ENCODE measurements around the gene RPL27.
A peak's percentile ranks its signal among the peaks of the same experiment; 100 is the strongest.

RPL27 gene

GRCh38 chr17:43021741-43022512 lies 23.7 kb downstream of the RPL27 start, which contains the start of gene VAT1:
VAT1 (minus strand) TSS chr17:43022385; CDS start chr17:43022322, 63 bp downstream.
- Histone ChIP-seq H3K27ac (ENCODE audit: low read depth, low read length) (no peak within 1 kb of the TSS), H3K79me2 (ENCODE audit: insufficient read depth, low read length) (no peaks in the 10 kb centered on the region), H3K9me2 (replicated peaks; ENCODE audit: insufficient read depth, low read length) (no peaks in the 10 kb centered on the region), H3K36me3 (ENCODE audit: low read length) (no peaks in the 10 kb centered on the region), H3K9me3 (ENCODE audit: insufficient read depth, low read length) (no peaks in the 10 kb centered on the region), H4K20me1 (ENCODE audit: low read depth, low read length) (no peaks in the 10 kb centered on the region), H3K9ac (ENCODE audit: low read length) (peak within 1 kb of the TSS; percentile 55), H3K4me2 (ENCODE audit: low read depth, low read length, poor library complexity, severe bottlenecking) (peak within 1 kb of the TSS; percentile 66), H3K4me3 (ENCODE audit: insufficient read depth, low read length, poor library complexity, severe bottlenecking) (peak within 1 kb of the TSS; percentile 72), H2AFZ (ENCODE audit: low read depth, low read length, severe bottlenecking) (peak within 1 kb of the TSS; percentile 85), H3K27me3 (ENCODE audit: low read length) (no peaks in the 10 kb centered on the region), H3F3A (ENCODE audit: insufficient read depth) (peaks cover 4% of the 10 kb centered on the region)
- TF ChIP-seq EZH2phosphoT487 (conservative IDR thresholded peaks at IDR 0.05; ENCODE audit: low read length) (no peak), CTCF (IDR thresholded peaks at IDR 0.05; ENCODE audit: insufficient read depth, low read length, poor library complexity, severe bottlenecking) (no peak)

GRCh38 chr17:43024407-43025289 lies 26.4 kb downstream of the RPL27 start, which contains the start of gene RND2:
RND2 (plus strand) TSS chr17:43025231; CDS start chr17:43025348, 117 bp downstream.
- Histone ChIP-seq H3K27ac (ENCODE audit: low read depth, low read length) (no peak within 1 kb of the TSS), H3K4me2 (ENCODE audit: low read depth, low read length, poor library complexity, severe bottlenecking) (peak within 1 kb of the TSS; percentile 57), H2AFZ (ENCODE audit: low read depth, low read length, severe bottlenecking) (peak within 1 kb of the TSS; percentile 33), H4K20me1 (ENCODE audit: low read depth, low read length) (no peaks in the 10 kb centered on the region), H3K36me3 (ENCODE audit: low read length) (no peaks in the 10 kb centered on the region), H3F3A (ENCODE audit: insufficient read depth) (no peaks in the 10 kb centered on the region; the same call in 1 of the 2 replicates), H3K9me2 (replicated peaks; ENCODE audit: insufficient read depth, low read length) (no peaks in the 10 kb centered on the region), H3K27me3 (ENCODE audit: low read length) (no peaks in the 10 kb centered on the region), H3K79me2 (ENCODE audit: insufficient read depth, low read length) (no peaks in the 10 kb centered on the region), H3K9me3 (ENCODE audit: insufficient read depth, low read length) (no peaks in the 10 kb centered on the region), H3K4me3 (ENCODE audit: insufficient read depth, low read length, poor library complexity, severe bottlenecking) (peak within 1 kb of the TSS; percentile 41), H3K9ac (ENCODE audit: low read length) (peak within 1 kb of the TSS; percentile 24)
- peak; percentile 66 for TF ChIP-seq CTCF (IDR thresholded peaks at IDR 0.05; ENCODE audit: insufficient read depth, low read length, poor library complexity, severe bottlenecking)
- no peak for TF ChIP-seq EZH2phosphoT487 (conservative IDR thresholded peaks at IDR 0.05; ENCODE audit: low read length)

- Histone ChIP-seq H3K27me3 (ENCODE audit: low read length) (no peaks in the 10 kb centered on the region), H4K20me1 (ENCODE audit: low read depth, low read length) (no peaks in the 10 kb centered on the region), H3K4me2 (ENCODE audit: low read depth, low read length, poor library complexity, severe bottlenecking) (no peak overlapping the region), H3K79me2 (ENCODE audit: insufficient read depth, low read length) (no peaks in the 10 kb centered on the region), H3K36me3 (ENCODE audit: low read length) (no peaks in the 10 kb centered on the region), H3K4me3 (ENCODE audit: insufficient read depth, low read length, poor library complexity, severe bottlenecking) (no peak overlapping the region), H3K9ac (ENCODE audit: low read length) (no peak overlapping the region), H3K9me3 (ENCODE audit: insufficient read depth, low read length) (no peaks in the 10 kb centered on the region), H3F3A (ENCODE audit: insufficient read depth) (no peaks in the 10 kb centered on the region; the same call in 1 of the 2 replicates), H3K27ac (ENCODE audit: low read depth, low read length) (no peak overlapping the region), H2AFZ (ENCODE audit: low read depth, low read length, severe bottlenecking) (no peak overlapping the region), H3K9me2 (replicated peaks; ENCODE audit: insufficient read depth, low read length) (no peaks in the 10 kb centered on the region)
- TF ChIP-seq CTCF (IDR thresholded peaks at IDR 0.05; ENCODE audit: insufficient read depth, low read length, poor library complexity, severe bottlenecking) (no peak), EZH2phosphoT487 (conservative IDR thresholded peaks at IDR 0.05; ENCODE audit: low read length) (no peak)
Observed at GRCh38 chr17:43025290-43025657, 27.1 kb downstream of the RPL27 start.
